Liver (tissue), 9 donors: Measurements from ENCODE around the gene TGFBR3. TPM values are rescaled to one million over a fixed set of nuclear protein-coding genes. Genes with fewer than 3 reads are reported as not detected.

Experiments used
- DNase-seq: peaks from one replicate; pipeline ENCODE4 v3.0.0-alpha.2; 2017; ENCODE audit warnings: low spot score
- H3K27ac ChIP-seq, 2 donors: one replicate each; pipeline ENCODE4 v1.7.0; 2013; ENCODE audit warnings: inconsistent platforms in 2 of 2, low read length in 2 of 2, control low read depth in 1 of 2, low read depth in 1 of 2, mild to moderate bottlenecking in 1 of 2
- H3K27me3 ChIP-seq, 4 donors: one replicate each; pipeline versions ENCODE4 v1.6.1 to v1.7.0; 2013; ENCODE audit warnings: low read length in 3 of 4, inconsistent platforms in 1 of 4, mild to moderate bottlenecking in 1 of 4, moderate library complexity in 1 of 4; ENCODE audit not compliant: control insufficient read depth in 4 of 4, insufficient read depth in 4 of 4
- H3K36me3 ChIP-seq, 4 donors: one replicate each; pipeline versions ENCODE4 v1.6.1 to v1.7.0; 2013; ENCODE audit warnings: low read length in 3 of 4, mild to moderate bottlenecking in 3 of 4, low read depth in 1 of 4, moderate library complexity in 1 of 4; ENCODE audit not compliant: control insufficient read depth in 4 of 4, insufficient read depth in 3 of 4
- H3K4me1 ChIP-seq, 4 donors: one replicate each; pipeline versions ENCODE4 v1.6.1 to v1.7.0; 2013; ENCODE audit warnings: low read length in 3 of 4, mild to moderate bottlenecking in 3 of 4, moderate library complexity in 1 of 4; ENCODE audit not compliant: control insufficient read depth in 4 of 4, insufficient read depth in 4 of 4
- H3K4me3 ChIP-seq, 3 donors: one replicate each; pipeline versions ENCODE4 v1.6.1 to v1.7.0; 2013; ENCODE audit warnings: low read length in 3 of 3, control low read depth in 1 of 3, low read depth in 1 of 3, mild to moderate bottlenecking in 1 of 3
- H3K9ac ChIP-seq, 2 donors: one replicate each; pipeline ENCODE4 v1.7.0; 2013; ENCODE audit warnings: low read length in 2 of 2, mild to moderate bottlenecking in 2 of 2, moderate library complexity in 2 of 2, control low read depth in 1 of 2, low read depth in 1 of 2
- H3K9me3 ChIP-seq, 4 donors: one replicate each; pipeline versions ENCODE4 v1.6.1 to v1.7.0; 2013; ENCODE audit warnings: low read length in 3 of 4; ENCODE audit not compliant: control insufficient read depth in 4 of 4
- EGR1 ChIP-seq, 2 donors: IDR thresholded peaks; 2 replicates each; pipeline ENCODE4 v1.6.1; 2016 to 2018; ENCODE audit warnings: antibody characterized with exemption in 2 of 2, low read depth in 2 of 2
- FOXA1 ChIP-seq: IDR thresholded peaks from 2 replicates; pipeline ENCODE4 v1.6.1; 2016; ENCODE audit warnings: antibody characterized with exemption
- FOXA2 ChIP-seq: IDR thresholded peaks from 2 replicates; pipeline ENCODE4 v1.6.1; 2016; ENCODE audit warnings: antibody characterized with exemption
- GABPA ChIP-seq, 2 donors: IDR thresholded peaks in 1 of 2; conservative IDR thresholded peaks in 1 of 2; 2 replicates each; pipeline ENCODE4 v1.6.1; 2016; ENCODE audit warnings: antibody characterized with exemption in 2 of 2, mild to moderate bottlenecking in 1 of 2, moderate library complexity in 1 of 2
- HNF4A ChIP-seq, 2 donors: conservative IDR thresholded peaks; 2 replicates each; pipeline ENCODE4 v1.6.1; 2016; ENCODE audit warnings: antibody characterized with exemption in 2 of 2, mild to moderate bottlenecking in 2 of 2
- HNF4G ChIP-seq: IDR thresholded peaks from 2 replicates; pipeline ENCODE4 v1.6.1; 2016; ENCODE audit warnings: antibody characterized with exemption
- JUND ChIP-seq, 2 donors: IDR thresholded peaks; 2 replicates each; pipeline ENCODE4 v1.6.1; 2016; ENCODE audit warnings: antibody characterized with exemption in 2 of 2
- NR2F2 ChIP-seq: IDR thresholded peaks from 2 replicates; pipeline ENCODE4 v1.6.1; 2016; ENCODE audit warnings: antibody characterized with exemption
- RAD21 ChIP-seq, 2 donors: IDR thresholded peaks; 2 replicates each; pipeline ENCODE4 v1.6.1; 2016; ENCODE audit warnings: antibody characterized with exemption in 2 of 2, mild to moderate bottlenecking in 2 of 2
- RXRA ChIP-seq, 2 donors: IDR thresholded peaks; 2 replicates each; pipeline ENCODE4 v1.6.1; 2017 to 2018; ENCODE audit warnings: antibody characterized with exemption in 2 of 2, mild to moderate bottlenecking in 1 of 2
- SP1 ChIP-seq: IDR thresholded peaks from 2 replicates; pipeline ENCODE4 v1.6.1; 2018; ENCODE audit warnings: antibody characterized with exemption, mild to moderate bottlenecking
- TAF1 ChIP-seq: conservative IDR thresholded peaks from 2 replicates; pipeline ENCODE4 v1.6.1; 2016; ENCODE audit warnings: antibody characterized with exemption, mild to moderate bottlenecking
- YY1 ChIP-seq: IDR thresholded peaks from 2 replicates; pipeline ENCODE4 v1.6.1; 2016; ENCODE audit warnings: antibody characterized with exemption, mild to moderate bottlenecking
- WGBS: extraction: QIAGEN DNeasy Blood & Tissue Kit; methylation state at CpG from one replicate; pipeline ENCODE4 v1.1.7; 2013; 5-methylcytosine and 5-hydroxymethylcytosine counted together
- polyA plus RNA-seq, 2 donors: library from polyadenylated mRNA; stranded (reverse) in 1 of 2; unstranded in 1 of 2; fragments of 200-250 nt in 1 of 2; fragments of >200 nt in 1 of 2; fragmentation: Nextera tagmentation in 1 of 2; extraction: Ambion mirVana in 1 of 2; gene quantifications; one replicate each; pipeline versions ENCODE4 v1.2.1 to v1.2.3, GENCODE V29; 2013 to 2015
- total RNA-seq, 2 donors: library from RNA; depleted of rRNA; stranded (reverse); fragments of >200 nt; gene quantifications; one replicate each; pipeline ENCODE4 v1.2.3, GENCODE V29; 2014
- TF ChIP-seq, protein P1 (sequence below): IDR thresholded peaks from 2 replicates; pipeline ENCODE4 v1.6.1; 2016; ENCODE audit warnings: antibody characterized with exemption
- TF ChIP-seq, protein P2 (sequence below): fragments of 150-350 bp; IDR thresholded peaks from 2 replicates; pipeline ENCODE4 v1.5.1; 2017; ENCODE audit warnings: improper control_type of control experiment, low read depth, low read length; ENCODE audit not compliant: missing input control
- TF ChIP-seq, protein P3 (sequence below): IDR thresholded peaks from 2 replicates; pipeline ENCODE4 v1.6.1; 2016; ENCODE audit warnings: antibody characterized with exemption
- TF ChIP-seq, protein P4 (sequence below): IDR thresholded peaks from 2 replicates; pipeline ENCODE4 v1.6.1; 2016; ENCODE audit warnings: antibody characterized with exemption
- TF ChIP-seq, protein P5 (sequence below): IDR thresholded peaks from 2 replicates; pipeline ENCODE4 v1.6.1; 2016; ENCODE audit warnings: antibody characterized with exemption, mild to moderate bottlenecking
- donor health status: healthy.
- donor health status: healthy.
- donor health status: healthy.
- donor health status: healthy.
- donor health status: healthy.

TGFBR3 gene
- total and polyA plus RNA-seq, 4 donors: 6.1 to 19.3 (median 9.9) TPM

DNA sequence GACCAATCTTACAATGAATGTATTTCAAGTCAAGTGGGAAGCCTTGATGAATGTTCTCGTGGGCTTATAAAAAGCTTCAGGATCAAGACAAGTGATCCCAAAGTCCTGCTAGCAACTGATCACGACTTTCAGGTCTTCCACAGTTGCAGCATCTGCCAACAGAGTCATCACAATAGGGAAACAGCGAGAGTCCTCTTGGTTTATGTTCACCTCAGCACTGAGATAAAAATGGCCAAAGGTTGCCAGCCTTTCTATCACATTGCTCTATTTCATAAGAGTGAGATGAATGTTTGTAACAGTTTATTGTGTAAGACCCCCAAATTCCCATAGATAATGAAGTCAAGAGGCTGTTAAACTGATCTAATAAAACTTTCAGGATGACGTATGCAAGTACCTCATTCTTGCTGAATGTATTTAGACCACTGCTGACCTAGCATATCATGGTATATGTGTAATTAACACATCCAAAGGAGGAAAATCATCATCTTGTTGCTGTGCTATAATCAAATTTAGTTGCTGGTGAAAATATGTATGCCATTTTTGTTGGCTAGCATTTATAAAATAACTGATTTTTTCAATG is 150.6 kb downstream of the TGFBR3 start:
- 34% methylated on average over 4 of the region's 4 CpGs for WGBS
- H3K9ac ChIP-seq: peak overlapping the region in 1 of 2 donors; percentile 40
- no peaks in the 10 kb centered on the region for H3K27me3 ChIP-seq
- DNase-seq: no peak
- H3K9me3 ChIP-seq: no peaks in the 10 kb centered on the region
- H3K36me3 ChIP-seq: peaks cover 0 to 5% (median 4%) of the 10 kb centered on the region in 4 donors
- H3K4me3 ChIP-seq: no peak overlapping the region
- TF ChIP-seq, protein P1, sequence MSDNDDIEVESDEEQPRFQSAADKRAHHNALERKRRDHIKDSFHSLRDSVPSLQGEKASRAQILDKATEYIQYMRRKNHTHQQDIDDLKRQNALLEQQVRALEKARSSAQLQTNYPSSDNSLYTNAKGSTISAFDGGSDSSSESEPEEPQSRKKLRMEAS: peak; percentile 64
- TF ChIP-seq GABPA (IDR thresholded peaks at IDR 0.05 in 1 of 2, conservative IDR thresholded peaks at IDR 0.05 in 1 of 2) (no peak), HNF4A (conservative IDR thresholded peaks at IDR 0.05) (peak; percentile 65 to 88), RAD21 (IDR thresholded peaks at IDR 0.05) (peak; percentile 29 to 40), EGR1 (IDR thresholded peaks at IDR 0.05; ENCODE audit: low read depth in 2 of 2) (peak in 1 of 2 donors; percentile 61), SP1 (peak; percentile 71), NR2F2 (no peak), HNF4G (peak; percentile 35), JUND (IDR thresholded peaks at IDR 0.05) (peak in 1 of 2 donors; percentile 89), FOXA1 (peak; percentile 45), YY1 (peak; percentile 77), TAF1 (no peak), FOXA2 (peak; percentile 50), RXRA (IDR thresholded peaks at IDR 0.05) (peak; percentile 64 to 90)
- TF ChIP-seq, protein P2, sequence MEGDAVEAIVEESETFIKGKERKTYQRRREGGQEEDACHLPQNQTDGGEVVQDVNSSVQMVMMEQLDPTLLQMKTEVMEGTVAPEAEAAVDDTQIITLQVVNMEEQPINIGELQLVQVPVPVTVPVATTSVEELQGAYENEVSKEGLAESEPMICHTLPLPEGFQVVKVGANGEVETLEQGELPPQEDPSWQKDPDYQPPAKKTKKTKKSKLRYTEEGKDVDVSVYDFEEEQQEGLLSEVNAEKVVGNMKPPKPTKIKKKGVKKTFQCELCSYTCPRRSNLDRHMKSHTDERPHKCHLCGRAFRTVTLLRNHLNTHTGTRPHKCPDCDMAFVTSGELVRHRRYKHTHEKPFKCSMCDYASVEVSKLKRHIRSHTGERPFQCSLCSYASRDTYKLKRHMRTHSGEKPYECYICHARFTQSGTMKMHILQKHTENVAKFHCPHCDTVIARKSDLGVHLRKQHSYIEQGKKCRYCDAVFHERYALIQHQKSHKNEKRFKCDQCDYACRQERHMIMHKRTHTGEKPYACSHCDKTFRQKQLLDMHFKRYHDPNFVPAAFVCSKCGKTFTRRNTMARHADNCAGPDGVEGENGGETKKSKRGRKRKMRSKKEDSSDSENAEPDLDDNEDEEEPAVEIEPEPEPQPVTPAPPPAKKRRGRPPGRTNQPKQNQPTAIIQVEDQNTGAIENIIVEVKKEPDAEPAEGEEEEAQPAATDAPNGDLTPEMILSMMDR: no peak
- TF ChIP-seq, protein P3, sequence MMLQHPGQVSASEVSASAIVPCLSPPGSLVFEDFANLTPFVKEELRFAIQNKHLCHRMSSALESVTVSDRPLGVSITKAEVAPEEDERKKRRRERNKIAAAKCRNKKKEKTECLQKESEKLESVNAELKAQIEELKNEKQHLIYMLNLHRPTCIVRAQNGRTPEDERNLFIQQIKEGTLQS: no peak
- TF ChIP-seq, protein P4, sequence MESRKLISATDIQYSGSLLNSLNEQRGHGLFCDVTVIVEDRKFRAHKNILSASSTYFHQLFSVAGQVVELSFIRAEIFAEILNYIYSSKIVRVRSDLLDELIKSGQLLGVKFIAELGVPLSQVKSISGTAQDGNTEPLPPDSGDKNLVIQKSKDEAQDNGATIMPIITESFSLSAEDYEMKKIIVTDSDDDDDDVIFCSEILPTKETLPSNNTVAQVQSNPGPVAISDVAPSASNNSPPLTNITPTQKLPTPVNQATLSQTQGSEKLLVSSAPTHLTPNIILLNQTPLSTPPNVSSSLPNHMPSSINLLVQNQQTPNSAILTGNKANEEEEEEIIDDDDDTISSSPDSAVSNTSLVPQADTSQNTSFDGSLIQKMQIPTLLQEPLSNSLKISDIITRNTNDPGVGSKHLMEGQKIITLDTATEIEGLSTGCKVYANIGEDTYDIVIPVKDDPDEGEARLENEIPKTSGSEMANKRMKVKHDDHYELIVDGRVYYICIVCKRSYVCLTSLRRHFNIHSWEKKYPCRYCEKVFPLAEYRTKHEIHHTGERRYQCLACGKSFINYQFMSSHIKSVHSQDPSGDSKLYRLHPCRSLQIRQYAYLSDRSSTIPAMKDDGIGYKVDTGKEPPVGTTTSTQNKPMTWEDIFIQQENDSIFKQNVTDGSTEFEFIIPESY: peak; percentile 51
- TF ChIP-seq, protein P5, sequence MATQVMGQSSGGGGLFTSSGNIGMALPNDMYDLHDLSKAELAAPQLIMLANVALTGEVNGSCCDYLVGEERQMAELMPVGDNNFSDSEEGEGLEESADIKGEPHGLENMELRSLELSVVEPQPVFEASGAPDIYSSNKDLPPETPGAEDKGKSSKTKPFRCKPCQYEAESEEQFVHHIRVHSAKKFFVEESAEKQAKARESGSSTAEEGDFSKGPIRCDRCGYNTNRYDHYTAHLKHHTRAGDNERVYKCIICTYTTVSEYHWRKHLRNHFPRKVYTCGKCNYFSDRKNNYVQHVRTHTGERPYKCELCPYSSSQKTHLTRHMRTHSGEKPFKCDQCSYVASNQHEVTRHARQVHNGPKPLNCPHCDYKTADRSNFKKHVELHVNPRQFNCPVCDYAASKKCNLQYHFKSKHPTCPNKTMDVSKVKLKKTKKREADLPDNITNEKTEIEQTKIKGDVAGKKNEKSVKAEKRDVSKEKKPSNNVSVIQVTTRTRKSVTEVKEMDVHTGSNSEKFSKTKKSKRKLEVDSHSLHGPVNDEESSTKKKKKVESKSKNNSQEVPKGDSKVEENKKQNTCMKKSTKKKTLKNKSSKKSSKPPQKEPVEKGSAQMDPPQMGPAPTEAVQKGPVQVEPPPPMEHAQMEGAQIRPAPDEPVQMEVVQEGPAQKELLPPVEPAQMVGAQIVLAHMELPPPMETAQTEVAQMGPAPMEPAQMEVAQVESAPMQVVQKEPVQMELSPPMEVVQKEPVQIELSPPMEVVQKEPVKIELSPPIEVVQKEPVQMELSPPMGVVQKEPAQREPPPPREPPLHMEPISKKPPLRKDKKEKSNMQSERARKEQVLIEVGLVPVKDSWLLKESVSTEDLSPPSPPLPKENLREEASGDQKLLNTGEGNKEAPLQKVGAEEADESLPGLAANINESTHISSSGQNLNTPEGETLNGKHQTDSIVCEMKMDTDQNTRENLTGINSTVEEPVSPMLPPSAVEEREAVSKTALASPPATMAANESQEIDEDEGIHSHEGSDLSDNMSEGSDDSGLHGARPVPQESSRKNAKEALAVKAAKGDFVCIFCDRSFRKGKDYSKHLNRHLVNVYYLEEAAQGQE: peak; percentile 74
- peak overlapping the region; percentile 77 to 86 for H3K27ac ChIP-seq
- peaks cover 13 to 52% (median 40%) of the 10 kb centered on the region in 4 donors for H3K4me1 ChIP-seq
